IPS DF 6.9 (cell line): ENCODE data around the gene DBN1.

Source experiments
- DNase-seq: peaks from one replicate; pipeline ENCODE4 v3.0.0-alpha.2; 2013; ENCODE audit warnings: low read depth, low spot score
- H3K27ac ChIP-seq: one replicate; pipeline ENCODE4 v1.5.1; 2013; ENCODE audit warnings: low read length, control low read depth
- H3K27me3 ChIP-seq: 2 replicates; pipeline ENCODE4 v1.6.1; 2013; ENCODE audit warnings: mild to moderate bottlenecking, low read length; ENCODE audit not compliant: control insufficient read depth, insufficient read depth
- H3K36me3 ChIP-seq: 2 replicates; pipeline ENCODE4 v1.6.1; 2013; ENCODE audit warnings: low read length; ENCODE audit not compliant: control insufficient read depth, insufficient read depth
- H3K4me1 ChIP-seq: 2 replicates; pipeline ENCODE4 v1.6.1; 2013; ENCODE audit warnings: low read length; ENCODE audit not compliant: control insufficient read depth, insufficient read depth
- H3K4me3 ChIP-seq: 2 replicates; pipeline ENCODE4 v1.5.1; 2013; ENCODE audit warnings: mild to moderate bottlenecking, low read length
- H3K9me3 ChIP-seq: 2 replicates; pipeline ENCODE4 v1.6.1; 2013; ENCODE audit warnings: low read length, inconsistent platforms; ENCODE audit not compliant: control insufficient read depth, insufficient read depth
- WGBS: extraction: QIAGEN DNeasy Blood & Tissue Kit; methylation state at CpG from one replicate; pipeline ENCODE4 v1.1.7; 2013; ENCODE audit warnings: mixed read lengths, missing lambda C conversion rate; ENCODE audit not compliant: insufficient read length, insufficient coverage; 5-methylcytosine and 5-hydroxymethylcytosine counted together

DBN1 gene

GRCh38 chr5:177479774-177480173 is 6.3 kb upstream of the DBN1 start:
- H3K36me3 ChIP-seq, result peaks cover 10% of the 10 kb centered on the region; the same call in 1 of the 2 replicates
- no peak for DNase-seq
- no peak overlapping the region for H3K27ac ChIP-seq
- H3K4me3 ChIP-seq, result no peak overlapping the region
- H3K9me3 ChIP-seq, result no peaks in the 10 kb centered on the region
- H3K27me3 ChIP-seq, result no peaks in the 10 kb centered on the region
- WGBS, result no CpG with 5 or more reads among the region's 14 CpGs
- peaks cover 4% of the 10 kb centered on the region; the same call in 1 of the 2 replicates for H3K4me1 ChIP-seq

- no peaks in the 10 kb centered on the region for H3K27me3 ChIP-seq
- no CpG with 5 or more reads among the region's 18 CpGs for WGBS
Measured at GRCh38 chr5:177478711-177479646, 5.5 kb upstream of the DBN1 start.

GRCh38 chr5:177477701-177478477 is 4.5 kb upstream of the DBN1 start:
- WGBS, result no CpG with 5 or more reads among the region's 13 CpGs
- DNase-seq, result no peak
- Histone ChIP-seq H3K36me3 (no peaks in the 10 kb centered on the region; the same call in 1 of the 2 replicates), H3K27me3 (no peaks in the 10 kb centered on the region), H3K4me1 (peaks cover 10% of the 10 kb centered on the region; the same call in 1 of the 2 replicates), H3K4me3 (no peak overlapping the region), H3K9me3 (no peaks in the 10 kb centered on the region), H3K27ac (no peak overlapping the region)

More at GRCh38 chr5:177478711-177479646, 5.5 kb upstream of the DBN1 start:
- no peaks in the 10 kb centered on the region for H3K9me3 ChIP-seq
- H3K4me1 ChIP-seq, result peaks cover 9% of the 10 kb centered on the region; the same call in 1 of the 2 replicates
- H3K36me3 ChIP-seq, result peaks cover 9% of the 10 kb centered on the region; the same call in 1 of the 2 replicates
- H3K27ac ChIP-seq, result no peak overlapping the region
- no peak overlapping the region for H3K4me3 ChIP-seq
- DNase-seq, result no peak

GRCh38 chr5:177476531-177477233 is 3.2 kb upstream of the DBN1 start:
- no peaks in the 10 kb centered on the region for H3K27me3 ChIP-seq
- no peak for DNase-seq
- no peaks in the 10 kb centered on the region for H3K9me3 ChIP-seq
- H3K4me1 ChIP-seq, result peaks cover 12% of the 10 kb centered on the region
- no peak overlapping the region for H3K27ac ChIP-seq
- no peak overlapping the region for H3K4me3 ChIP-seq
- no CpG with 5 or more reads among the region's 18 CpGs for WGBS
- H3K36me3 ChIP-seq, result peaks cover 3% of the 10 kb centered on the region; the same call in 1 of the 2 replicates

GRCh38 chr5:177475563-177476427 is 2.4 kb upstream of the DBN1 start:
- no CpG with 5 or more reads among the region's 11 CpGs for WGBS
- H3K9me3 ChIP-seq, result no peaks in the 10 kb centered on the region
- H3K27ac ChIP-seq, result no peak overlapping the region
- H3K4me1 ChIP-seq, result peaks cover 18% of the 10 kb centered on the region
- DNase-seq, result no peak
- H3K27me3 ChIP-seq, result no peaks in the 10 kb centered on the region
- no peak overlapping the region for H3K4me3 ChIP-seq
- H3K36me3 ChIP-seq, result peaks cover 11% of the 10 kb centered on the region; the same call in 1 of the 2 replicates

GRCh38 chr5:177474846-177475562 is 1.6 kb upstream of the DBN1 start:
- Histone ChIP-seq H3K4me1 (peaks cover 26% of the 10 kb centered on the region), H3K36me3 (peaks cover 16% of the 10 kb centered on the region; the same call in 1 of the 2 replicates), H3K27ac (no peak overlapping the region), H3K4me3 (no peak overlapping the region), H3K9me3 (no peaks in the 10 kb centered on the region), H3K27me3 (no peaks in the 10 kb centered on the region)
- no CpG with 5 or more reads among the region's 4 CpGs for WGBS
- no peak for DNase-seq

GRCh38 chr5:177474002-177474476 is 605 bp upstream of the DBN1 start:
- Histone ChIP-seq H3K4me3 (no peak overlapping the region), H3K4me1 (peaks cover 27% of the 10 kb centered on the region), H3K27me3 (no peaks in the 10 kb centered on the region), H3K9me3 (no peaks in the 10 kb centered on the region), H3K27ac (no peak overlapping the region), H3K36me3 (peaks cover 16% of the 10 kb centered on the region; the same call in 1 of the 2 replicates)
- DNase-seq, result no peak
- WGBS, result no CpG with 5 or more reads among the region's 7 CpGs

- Histone ChIP-seq H3K27me3 (no peaks in the 10 kb centered on the region), H3K9me3 (no peaks in the 10 kb centered on the region), H3K36me3 (peaks cover 27% of the 10 kb centered on the region), H3K27ac (no peak overlapping the region), H3K4me1 (peaks cover 27% of the 10 kb centered on the region), H3K4me3 (peak overlapping the region; percentile 90)
- DNase-seq, result no peak
- WGBS, result no CpG with 5 or more reads among the region's 93 CpGs
Measured at GRCh38 chr5:177472460-177473442, 683 bp downstream of the DBN1 start.
